NCI-H82 treated with DMSO at 0.1 percent for 48 hours (cell line): ENCODE results near the gene RFNG.

Experiments used
- DNase-seq: peaks from one replicate; lab custom pipeline; 2025; ENCODE audit not compliant: unreplicated experiment; lab: John Stamatoyannopoulos, UW

Gene RFNG

DNA sequence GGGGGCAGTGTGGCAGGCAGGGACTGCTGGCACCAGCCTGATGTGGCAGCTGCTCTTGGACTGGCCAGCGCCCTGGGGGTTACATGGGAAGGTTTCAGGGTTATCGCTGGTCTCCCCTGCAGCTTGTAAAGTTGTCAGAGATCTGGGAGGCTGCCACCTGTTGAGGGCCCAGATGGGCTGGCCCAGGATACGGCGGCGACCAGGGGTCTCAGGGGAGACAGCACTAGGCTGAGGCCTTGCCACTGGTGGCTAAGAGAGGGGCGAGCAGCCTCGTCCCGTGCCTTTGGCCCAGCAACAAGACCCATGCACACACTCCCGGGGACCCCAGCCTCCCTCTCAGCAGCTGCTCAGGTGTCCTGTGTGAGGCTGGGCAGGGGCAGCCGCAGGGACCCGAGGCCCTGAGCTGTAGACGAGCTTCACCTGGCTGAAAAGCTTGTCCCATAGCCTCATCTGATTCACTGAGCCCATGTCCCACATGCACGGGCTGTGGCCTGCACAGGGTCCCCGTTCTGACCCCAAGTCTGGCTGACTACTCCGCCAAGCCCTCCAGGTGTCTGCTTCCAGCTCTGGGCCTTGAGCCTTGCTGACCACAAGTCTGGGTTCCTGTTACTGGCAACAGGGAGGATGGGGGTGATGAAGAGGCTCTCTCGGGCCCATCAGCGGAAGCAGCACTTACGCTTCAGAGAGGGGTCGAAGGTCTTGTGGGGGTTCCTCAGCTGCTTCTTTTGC, 7.8 kb upstream of the RFNG start:
- no peak for DNase-seq

GRCh38 chr17:82058855-82059249, 7.2 kb upstream of the RFNG start:
- no peak for DNase-seq

DNA sequence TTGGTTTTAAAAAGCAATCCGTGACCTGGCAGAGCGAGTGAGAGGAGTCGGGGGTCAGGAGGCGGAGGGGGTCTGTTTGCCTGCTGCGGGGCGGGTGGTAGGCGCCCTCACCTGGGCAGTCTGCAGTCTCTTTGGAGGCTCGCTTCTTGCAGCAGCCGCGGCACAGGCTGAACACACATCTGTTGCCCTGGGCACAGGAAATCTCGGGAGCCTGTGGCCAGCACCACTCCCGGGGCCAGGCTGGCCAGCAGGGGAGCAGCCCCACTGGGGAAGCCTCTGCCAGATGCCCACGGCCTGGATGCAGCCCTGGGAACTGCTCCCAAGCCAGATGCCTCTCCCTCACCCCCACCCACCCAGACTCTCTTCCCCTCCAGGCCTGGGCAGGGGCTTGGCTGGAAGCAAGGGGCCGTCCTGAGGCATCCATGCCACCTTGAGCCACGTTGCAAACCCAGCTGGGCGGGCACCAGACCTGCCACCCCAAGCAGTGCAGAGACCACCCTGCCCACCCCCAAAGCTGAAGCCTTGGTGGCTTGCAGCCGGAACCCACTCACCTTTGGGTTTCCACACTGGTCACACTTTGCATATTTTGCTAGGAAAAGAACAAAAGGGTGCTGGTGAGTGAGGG, 6.7 kb upstream of the RFNG start:
- DNase-seq, result no peak

- DNase-seq, result no peak
These were observed 5.4 kb upstream of the RFNG start for GRCh38 chr17:82056729-82057621.

DNA sequence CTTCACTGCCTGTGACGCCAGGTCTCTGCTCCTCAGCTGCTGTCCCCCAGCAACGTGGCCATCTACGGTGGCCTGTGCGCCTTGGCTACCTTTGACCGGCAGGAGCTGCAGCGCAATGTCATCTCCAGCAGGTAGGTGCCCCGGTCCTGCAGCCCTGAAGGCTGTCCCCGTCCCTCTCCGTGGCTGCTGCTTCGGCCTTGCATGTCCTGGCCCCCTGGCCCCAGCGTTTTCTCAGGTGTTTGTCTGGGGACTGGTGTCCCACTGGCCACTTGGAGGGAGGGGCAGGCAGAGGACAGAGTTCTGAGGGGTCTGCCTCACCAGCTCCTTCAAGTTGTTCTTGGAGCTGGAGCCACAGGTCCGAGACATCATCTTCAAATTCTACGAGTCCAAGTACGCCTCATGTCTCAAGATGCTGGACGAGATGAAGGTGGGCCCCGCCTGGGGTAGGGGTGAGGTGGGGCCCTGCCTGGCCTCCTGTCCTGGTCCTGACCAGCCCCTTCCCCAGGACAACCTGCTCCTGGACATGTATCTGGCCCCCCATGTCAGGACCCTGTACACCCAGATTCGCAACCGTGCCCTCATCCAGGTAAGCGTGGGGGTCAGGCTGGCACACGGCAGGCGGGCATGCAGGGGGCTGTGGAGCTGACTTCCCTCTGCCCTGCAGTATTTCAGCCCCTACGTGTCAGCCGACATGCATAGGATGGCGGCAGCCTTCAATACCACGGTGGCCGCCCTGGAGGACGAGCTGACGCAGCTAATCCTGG, 4.5 kb upstream of the RFNG start:
- DNase-seq, result no peak

- DNase-seq, result no peak
These were observed 3.7 kb upstream of the RFNG start for GRCh38 chr17:82055023-82055964.

DNA sequence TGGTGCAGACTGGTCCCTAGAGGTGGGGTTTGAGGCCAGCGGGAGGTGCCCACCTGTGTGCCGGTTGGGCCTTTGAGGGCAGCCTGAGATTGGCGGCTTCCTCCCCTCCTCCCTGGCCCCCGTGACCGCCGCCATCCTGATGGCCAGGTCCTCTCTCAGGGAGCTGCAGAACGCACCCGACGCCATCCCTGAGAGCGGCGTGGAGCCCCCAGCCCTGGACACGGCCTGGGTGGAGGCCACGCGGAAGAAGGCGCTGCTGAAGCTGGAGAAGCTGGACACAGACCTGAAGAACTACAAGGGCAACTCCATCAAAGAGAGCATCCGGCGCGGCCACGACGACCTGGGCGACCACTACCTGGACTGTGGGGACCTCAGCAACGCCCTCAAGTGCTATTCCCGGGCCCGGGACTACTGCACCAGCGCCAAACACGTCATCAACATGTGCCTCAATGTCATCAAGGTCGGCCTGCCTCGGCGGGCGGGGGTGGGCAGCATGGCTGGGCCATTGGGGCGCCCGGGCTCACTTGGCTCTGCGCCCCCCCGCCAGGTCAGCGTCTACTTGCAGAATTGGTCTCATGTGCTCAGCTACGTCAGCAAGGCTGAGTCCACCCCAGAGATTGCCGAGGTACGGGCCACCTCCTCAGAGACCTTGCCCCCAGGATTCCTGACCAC, 2.9 kb upstream of the RFNG start:
- DNase-seq, result no peak

DNA sequence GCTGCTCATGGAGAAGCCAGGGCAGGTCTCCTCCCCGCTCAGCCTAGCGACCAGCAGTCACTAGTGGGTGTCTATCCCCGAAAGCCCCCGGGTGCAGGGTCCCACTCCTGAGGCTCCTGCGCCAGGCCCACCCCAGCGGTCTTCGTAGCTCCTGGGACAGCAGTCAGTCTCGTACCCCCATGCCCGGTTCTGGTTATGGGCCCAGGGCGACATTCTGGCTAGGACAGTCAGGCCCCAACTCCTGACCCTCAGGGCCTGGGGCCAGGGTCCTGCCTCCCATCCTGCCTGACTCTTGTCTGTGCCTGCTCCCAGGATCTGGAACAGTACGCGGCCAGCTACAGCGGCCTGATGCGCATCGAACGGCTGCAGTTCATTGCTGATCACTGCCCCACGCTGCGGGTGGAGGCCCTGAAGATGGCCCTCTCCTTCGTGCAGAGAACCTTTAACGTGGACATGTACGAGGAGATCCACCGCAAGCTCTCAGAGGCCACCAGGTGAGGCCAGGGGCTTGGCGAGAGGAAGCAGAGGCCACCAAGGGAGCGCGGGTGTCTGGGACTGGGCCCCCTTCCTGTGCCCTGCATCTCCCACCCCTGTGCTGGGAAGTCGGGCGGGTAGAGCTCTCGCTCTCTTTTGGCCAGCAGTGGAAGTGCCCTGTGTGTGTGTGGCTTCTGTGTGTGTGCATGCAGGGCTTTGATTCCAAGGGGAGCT, 2.1 kb upstream of the RFNG start:
- no peak for DNase-seq

- no peak for DNase-seq
These were observed 1.5 kb upstream of the RFNG start for GRCh38 chr17:82053130-82053529.

DNA sequence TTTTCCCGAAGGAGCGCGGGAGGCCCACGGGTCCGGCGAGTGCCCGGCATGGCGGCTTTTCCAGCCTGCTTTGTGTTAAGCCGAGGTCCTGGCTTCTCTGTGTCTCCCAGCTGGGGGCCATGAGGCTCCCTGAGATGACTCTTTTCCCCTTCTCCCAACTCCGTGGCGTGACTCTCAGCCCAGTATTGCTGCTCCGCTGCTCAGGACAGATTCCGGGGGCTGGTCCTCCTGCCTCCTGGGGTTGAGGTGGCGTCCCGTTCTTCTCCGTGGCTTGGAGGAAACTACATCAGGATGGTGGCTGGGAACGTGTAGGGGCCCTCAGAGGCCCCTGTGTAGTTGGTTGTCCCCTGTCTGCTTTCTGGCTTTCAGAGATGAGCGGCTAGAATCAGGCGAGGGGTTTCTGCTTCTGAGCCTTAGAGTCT, 1.0 kb upstream of the RFNG start:
- DNase-seq, result no peak

DNA sequence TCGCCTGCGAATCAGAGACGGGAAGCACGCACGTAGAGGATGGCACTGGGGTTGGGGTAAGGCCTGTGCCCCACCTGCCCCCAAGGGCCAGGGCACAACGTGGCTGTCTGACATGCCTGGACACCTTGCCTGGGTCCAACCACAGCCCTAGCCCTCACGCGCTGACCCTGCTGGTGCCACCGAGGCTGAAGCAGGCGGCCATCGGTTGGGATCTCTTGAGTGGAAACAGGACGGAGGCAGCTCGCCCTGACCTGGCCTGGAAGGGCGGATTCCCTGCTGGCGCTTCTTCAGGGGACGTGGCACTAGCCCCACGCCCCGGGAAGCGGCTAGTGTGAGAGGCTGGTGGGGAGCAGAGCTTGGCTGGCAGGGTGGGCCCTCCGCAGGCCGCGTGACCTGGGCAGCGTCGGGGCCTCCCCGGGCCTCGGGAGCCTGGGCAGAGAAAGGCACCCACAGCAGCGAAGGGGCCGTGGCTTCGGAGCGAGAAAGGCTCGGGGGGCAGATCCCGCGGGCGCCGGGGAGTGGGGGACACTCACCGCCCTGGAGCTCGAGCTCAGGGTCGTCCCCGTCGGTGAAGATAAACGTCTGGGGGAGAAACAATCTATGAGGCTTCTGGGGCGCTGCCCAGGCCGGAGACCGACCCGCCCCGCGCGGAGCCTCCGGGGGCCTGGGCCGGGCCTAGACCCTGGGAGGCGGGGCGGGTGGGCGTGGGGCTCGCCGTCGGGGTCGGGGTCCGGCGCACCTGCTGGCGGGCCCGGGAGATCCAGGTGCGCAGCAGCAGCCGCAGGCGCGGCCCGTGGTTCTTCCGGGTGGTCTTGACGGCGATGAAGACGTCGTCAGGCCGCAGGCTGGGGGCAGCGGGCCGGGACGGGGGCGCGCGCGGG, 610 bp downstream of the RFNG start:
- no peak for DNase-seq

GRCh38 chr17:82050152-82050760, 1.4 kb downstream of the RFNG start:
- DNase-seq, result no peak

DNA sequence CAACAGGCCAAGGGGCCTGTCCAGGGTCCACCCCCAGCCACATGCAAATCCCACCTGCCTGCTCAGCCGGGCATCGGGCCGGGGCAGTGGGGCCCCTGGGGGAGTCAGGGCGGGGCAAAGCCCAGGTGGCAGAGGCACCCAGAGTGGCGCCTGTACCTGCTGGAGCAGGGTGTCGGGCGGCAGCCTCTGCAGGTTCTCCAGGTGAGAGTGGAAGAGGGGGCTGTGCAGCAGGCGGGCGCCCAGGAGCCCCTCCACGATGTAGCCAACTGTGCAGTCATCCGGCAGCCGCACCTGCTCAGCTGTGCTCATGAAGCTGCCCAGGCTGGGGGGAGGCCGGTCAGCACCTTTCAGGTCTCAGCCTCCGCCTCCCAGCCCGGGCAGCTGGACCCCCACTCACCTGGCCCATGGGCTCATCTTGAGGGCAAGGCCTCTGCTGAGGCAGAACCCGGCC, 2.1 kb downstream of the RFNG start:
- no peak for DNase-seq

DNA sequence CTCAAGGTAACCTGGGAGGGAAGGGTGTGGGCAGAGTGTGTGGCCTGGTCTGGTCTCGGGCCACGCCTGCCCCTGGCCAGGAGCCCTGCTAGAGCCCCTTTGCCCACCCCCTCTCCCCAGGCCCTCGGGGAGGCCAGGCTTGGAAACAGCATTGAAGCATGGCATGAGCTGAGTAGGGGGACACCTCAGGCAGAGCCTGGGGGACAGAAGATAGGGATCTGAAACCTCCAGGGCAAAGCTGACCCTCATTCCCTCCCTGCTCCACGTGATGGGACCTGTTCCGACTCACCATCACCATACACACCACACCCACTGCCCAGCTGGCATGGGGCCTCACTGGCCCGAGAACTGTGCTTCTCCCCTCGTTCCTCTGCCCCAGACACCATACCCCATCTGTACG, 2.5 kb downstream of the RFNG start:
- no peak for DNase-seq

DNA sequence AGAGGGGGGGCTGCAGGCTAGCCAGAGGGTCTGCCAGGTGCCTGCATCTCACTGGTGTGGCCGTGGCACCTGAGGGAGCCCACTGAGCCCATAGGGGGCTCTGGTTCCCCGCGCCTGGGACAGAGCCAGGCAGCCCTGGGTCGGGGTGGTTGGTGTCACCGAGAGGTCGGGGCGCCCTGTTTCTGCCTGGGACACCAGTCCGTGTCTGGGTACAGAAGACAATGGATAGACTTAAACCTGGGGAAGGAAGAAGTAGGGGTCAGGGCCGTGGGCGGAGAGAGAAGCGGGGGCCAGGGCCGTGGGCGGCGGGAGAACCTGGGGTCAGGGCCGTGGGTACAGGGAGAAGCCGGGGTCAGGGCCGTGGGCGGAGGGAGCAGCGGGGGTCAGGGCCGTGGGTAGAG, 3.0 kb downstream of the RFNG start:
- no peak for DNase-seq

DNA sequence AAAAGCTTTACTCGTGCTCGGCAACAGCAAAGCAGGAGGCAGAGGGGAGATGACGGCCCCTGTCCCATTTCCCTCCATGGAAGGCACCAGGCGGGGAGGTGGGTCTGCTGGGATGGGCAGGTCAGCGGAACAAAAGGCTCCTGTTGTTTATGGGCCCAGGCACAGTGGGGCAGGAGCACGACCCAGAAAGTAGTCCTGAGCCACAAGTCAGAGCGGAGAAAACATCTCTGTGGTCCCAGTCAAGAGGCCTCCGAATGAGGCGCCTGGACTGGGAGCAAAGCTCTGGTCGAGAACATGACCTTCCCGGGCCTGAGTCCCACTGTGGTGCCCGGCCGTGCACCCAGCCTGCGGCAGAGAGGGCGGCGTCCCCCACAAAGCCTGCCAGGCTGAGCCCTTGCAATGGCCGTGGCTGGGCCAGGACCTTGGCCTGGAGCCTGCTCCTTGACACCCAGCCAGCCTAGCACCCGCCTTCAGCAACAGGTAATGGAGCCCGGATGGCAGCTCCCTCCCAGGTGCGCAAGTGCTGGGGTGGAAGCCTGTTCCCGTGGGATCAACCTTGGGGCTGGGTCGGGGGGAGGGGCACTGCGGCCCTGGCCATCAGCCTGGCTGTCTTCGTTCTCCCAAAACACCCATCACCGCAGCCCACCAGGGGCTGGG, 3.6 kb downstream of the RFNG start:
- DNase-seq, result no peak

DNA sequence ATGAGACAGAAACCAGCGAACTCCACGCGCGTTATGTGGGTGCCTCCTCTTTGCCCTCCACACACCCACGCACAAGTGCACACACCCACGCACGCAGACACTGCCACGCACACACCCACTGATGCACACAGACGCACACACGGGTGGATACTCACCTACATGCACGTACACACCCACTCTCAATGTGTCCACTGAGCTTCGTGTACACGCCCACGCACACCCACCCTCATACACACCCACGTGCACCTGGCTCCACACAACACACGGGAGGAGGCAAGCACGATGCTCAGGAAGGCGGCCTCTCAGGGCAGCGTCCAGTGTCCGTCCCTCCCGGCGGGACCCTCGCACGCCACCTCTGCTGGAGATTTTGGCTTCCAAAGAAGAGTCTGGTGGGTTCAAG, 4.2 kb downstream of the RFNG start:
- DNase-seq, result no peak
